ENCODE measurements around the gene LMO7.

GRCh38 chr13:75645141-75645540 is 9.0 kb downstream of the LMO7 start:
- TF ChIP-seq CTCF (IDR thresholded peaks at IDR 0.05; ENCODE audit: low read length): no peak
- no peak for TF ChIP-seq EZH2 (IDR thresholded peaks at IDR 0.05; ENCODE audit: borderline replicate concordance, low read length)
